IMR-90 (cell line): ENCODE data around the gene ISCU. TPM values are rescaled to one million over a fixed set of nuclear protein-coding genes. Genes with fewer than 3 reads are reported as not detected.
A peak's percentile ranks its signal among the peaks of the same experiment; 100 is the strongest.

Experiments used
- ATAC-seq: fragments of 200-7000 bp; cut with Tn5 transposase; 2 replicates; pipeline ENCODE4 v1.9.1; 2020; ENCODE audit warnings: low read depth, mild to moderate bottlenecking, moderate library complexity
- BruUV-seq: library from RNA; stranded (reverse); fragments of 400-500 nt; replicated peaks from 2 replicates; lab custom pipeline; 2021; lab: Mats Ljungman, UMichigan
- CTCF ChIA-PET: fragments of 300-600 bp; formaldehyde crosslinking; extraction: SDS; loops from one replicate; lab custom pipeline; 2021; ENCODE audit warnings: antibody characterized with exemption; lab: Yijun Ruan, JAX
- POLR2A ChIA-PET: fragments of 300-600 bp; sonication (Branson Sonifier 250); formaldehyde crosslinking; loops from one replicate; lab custom pipeline; 2022; ENCODE audit warnings: antibody characterized with exemption; ENCODE audit not compliant: unreplicated experiment; lab: Charles Lee
- DNase-seq: peaks from one replicate; pipeline ENCODE4 v3.0.0; 2013
- H2AFZ ChIP-seq: replicated peaks from 2 replicates; pipeline ENCODE3; 2013; ENCODE audit warnings: low read length, mild to moderate bottlenecking; ENCODE audit not compliant: poor library complexity
- H2AK5ac ChIP-seq: 2 replicates; pipeline ENCODE4 v1.6.1; 2013; ENCODE audit warnings: low read depth, low read length, inconsistent platforms
- H2AK9ac ChIP-seq: replicated peaks from 2 replicates; pipeline ENCODE3; 2013; ENCODE audit warnings: mild to moderate bottlenecking, low read depth, low read length, moderate library complexity; ENCODE audit not compliant: poor library complexity
- H2BK120ac ChIP-seq: 2 replicates; pipeline ENCODE4 v1.6.1; 2013; ENCODE audit warnings: low read depth, low read length, inconsistent platforms
- H2BK15ac ChIP-seq: 3 replicates; pipeline ENCODE4 v1.6.1; 2013; ENCODE audit warnings: low read depth, low read length, inconsistent platforms
- H2BK20ac ChIP-seq: 2 replicates; pipeline ENCODE4 v1.6.1; 2013; ENCODE audit warnings: low read depth, mild to moderate bottlenecking, inconsistent platforms, low read length, moderate library complexity
- H2BK5ac ChIP-seq: 2 replicates; pipeline ENCODE4 v1.6.1; 2013; ENCODE audit warnings: mild to moderate bottlenecking, low read depth, low read length, inconsistent platforms; ENCODE audit not compliant: poor library complexity, severe bottlenecking
- H3K14ac ChIP-seq: replicated peaks from 2 replicates; pipeline ENCODE4 v1.6.1; 2013; ENCODE audit warnings: low read depth, low read length, inconsistent platforms
- H3K18ac ChIP-seq: 2 replicates; pipeline ENCODE4 v1.6.1; 2013; ENCODE audit warnings: low read depth, low read length, control low read depth
- H3K23ac ChIP-seq: 2 replicates; pipeline ENCODE4 v1.6.1; 2013; ENCODE audit warnings: low read depth, low read length, inconsistent platforms
- H3K27ac ChIP-seq: 2 replicates; pipeline ENCODE4 v1.5.1; 2013; ENCODE audit warnings: mild to moderate bottlenecking, control low read depth, low read length; ENCODE audit not compliant: insufficient read depth
- H3K27me3 ChIP-seq: 2 replicates; pipeline ENCODE4 v1.6.1; 2013; ENCODE audit warnings: low read length; ENCODE audit not compliant: control insufficient read depth, insufficient read depth
- H3K36me3 ChIP-seq: 2 replicates; pipeline ENCODE4 v1.6.1; 2013; ENCODE audit warnings: low read length, mixed read lengths; ENCODE audit not compliant: control insufficient read depth, insufficient read depth
- H3K4ac ChIP-seq: 2 replicates; pipeline ENCODE4 v1.6.1; 2013; ENCODE audit warnings: low read depth, low read length, inconsistent platforms
- H3K4me1 ChIP-seq: 2 replicates; pipeline ENCODE4 v1.6.1; 2013; ENCODE audit warnings: low read length, mixed read lengths; ENCODE audit not compliant: control insufficient read depth, insufficient read depth
- H3K4me2 ChIP-seq: 2 replicates; pipeline ENCODE4 v1.6.1; 2013; ENCODE audit warnings: low read depth, mild to moderate bottlenecking, control low read depth, low read length, moderate library complexity
- H3K4me3 ChIP-seq: 2 replicates; pipeline ENCODE4 v1.5.1; 2013; ENCODE audit warnings: low read depth, mild to moderate bottlenecking, control low read depth, low read length, moderate library complexity; ENCODE audit not compliant: insufficient read depth
- H3K56ac ChIP-seq: 2 replicates; pipeline ENCODE4 v1.6.1; 2013; ENCODE audit warnings: low read length, inconsistent platforms; ENCODE audit not compliant: insufficient read depth; ENCODE audit errors: extremely low read depth
- H3K79me1 ChIP-seq, 2 experiments: 2 replicates each; pipeline ENCODE4 v1.6.1; 2013; ENCODE audit warnings: low read length in 2 of 2, inconsistent platforms in 1 of 2, low read depth in 1 of 2
- H3K9ac ChIP-seq: 2 replicates; pipeline ENCODE4 v1.6.1; 2013; ENCODE audit warnings: low read depth, low read length, control low read depth
- H3K9me1 ChIP-seq: 2 replicates; pipeline ENCODE4 v1.6.1; 2013; ENCODE audit warnings: low read length, inconsistent platforms; ENCODE audit not compliant: insufficient read depth
- H3K9me3 ChIP-seq: 2 replicates; pipeline ENCODE4 v1.6.1; 2013; ENCODE audit warnings: low read length; ENCODE audit not compliant: control insufficient read depth, insufficient read depth
- H4K20me1 ChIP-seq: 2 replicates; pipeline ENCODE4 v1.6.1; 2013; ENCODE audit warnings: low read length, inconsistent platforms; ENCODE audit not compliant: insufficient read depth
- H4K5ac ChIP-seq: 2 replicates; pipeline ENCODE4 v1.6.1; 2013; ENCODE audit warnings: mild to moderate bottlenecking, low read depth, low read length, control low read depth
- H4K8ac ChIP-seq, 2 experiments: 2 replicates each; pipeline ENCODE4 v1.6.1; 2013; ENCODE audit warnings: low read depth in 2 of 2, low read length in 2 of 2, control low read depth in 1 of 2, inconsistent platforms in 1 of 2
- H4K91ac ChIP-seq: 2 replicates; pipeline ENCODE4 v1.6.1; 2013; ENCODE audit warnings: low read depth, low read length, inconsistent platforms; ENCODE audit not compliant: insufficient read depth
- MAZ ChIP-seq: IDR thresholded peaks from 2 replicates; pipeline ENCODE4 v1.6.1; 2012; ENCODE audit warnings: low read depth, mild to moderate bottlenecking, low read length, improper control_type of control experiment, moderate library complexity, borderline replicate concordance
- MXI1 ChIP-seq: IDR thresholded peaks from 2 replicates; pipeline ENCODE4 v1.6.1; 2012; ENCODE audit warnings: low read depth, mild to moderate bottlenecking, low read length, moderate library complexity, borderline replicate concordance
- POLR2A ChIP-seq: IDR thresholded peaks from 2 replicates; pipeline ENCODE4 v1.6.1; 2012; ENCODE audit warnings: mild to moderate bottlenecking, low read depth, low read length
- WGBS, 2 experiments: methylation state at CpG; one replicate each; pipeline versions ENCODE4 v1.1.5 to v1.1.7; 2013; ENCODE audit warnings: missing lambda C conversion rate in 2 of 2; ENCODE audit not compliant: insufficient read length in 1 of 2; ENCODE audit errors: extremely low coverage in 2 of 2; 5-methylcytosine and 5-hydroxymethylcytosine counted together
- dilution Hi-C: fragments of 300-500 bp; cut with HindIII; formaldehyde crosslinking; loops from one replicate; pipeline ENCODE4 v1.14.3; 2018; ENCODE audit warnings: low sequenced_read_pairs; ENCODE audit not compliant: unreplicated experiment
- in situ Hi-C: fragments of 300-500 bp; cut with MboI; formaldehyde crosslinking; loops from 3 replicates; pipeline ENCODE4 v1.14.3; 2019; ENCODE audit warnings: low sequenced_read_pairs, inconsistent platforms, mixed read lengths
- intact Hi-C: fragments of 100-400 bp; cut with micrococcal nuclease; formaldehyde crosslinking; loops from 2 replicates; pipeline ENCODE4 v1.10.0; 2022
- polyA plus RNA-seq, 3 experiments: library from polyadenylated mRNA; depleted of rRNA; stranded (reverse); fragments of >200 nt; gene quantifications; 2 replicates each; pipeline ENCODE4 v1.2.3, GENCODE V29; 2012; ENCODE audit warnings: low replicate concordance in 1 of 3
- total RNA-seq: library from RNA; depleted of rRNA; stranded (reverse); fragments of >200 nt; gene quantifications from 2 replicates; pipeline ENCODE4 v1.2.3, GENCODE V29; 2012
- TF ChIP-seq, protein P1 (sequence below): fragments of 150-350 bp; IDR thresholded peaks from 2 replicates; pipeline ENCODE4 v1.6.1; 2017; ENCODE audit warnings: mild to moderate bottlenecking, antibody characterized with exemption, low read length, low read depth
- TF ChIP-seq, protein P2 (sequence below): fragments of 150-350 bp; IDR thresholded peaks from 2 replicates; pipeline ENCODE4 v1.6.1; 2016; ENCODE audit warnings: low read depth, mild to moderate bottlenecking, low read length, moderate library complexity, borderline replicate concordance

The ISCU gene
- total and polyA plus RNA-seq, 2 of the 4 experiments (the other 2 are of a cell fraction) = 52.7 to 87.2 TPM

DNA sequence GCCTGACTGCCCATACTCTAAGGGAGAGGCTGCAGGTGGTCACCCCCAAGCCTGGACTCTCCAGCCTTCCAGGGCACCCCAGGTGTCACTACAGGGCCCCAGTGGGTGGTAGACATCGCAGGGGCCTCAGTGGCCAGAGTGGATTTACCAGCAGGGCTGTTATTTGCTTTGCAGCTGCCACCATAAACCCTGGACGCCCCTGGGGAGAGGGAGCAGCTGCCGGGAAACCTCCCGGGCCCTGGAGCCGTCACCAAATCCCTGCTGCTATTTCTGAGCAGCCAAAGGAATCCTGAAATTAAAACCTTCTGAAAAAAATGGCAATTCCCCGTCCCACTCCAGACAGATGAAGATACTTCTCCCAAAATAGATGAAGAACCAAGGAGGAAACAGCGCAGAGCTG is 21.6 kb downstream of the ISCU start:
- intact Hi-C loops = no loop called here

More for the DNA sequence above, 21.6 kb downstream of the ISCU start:
- 60% methylated on average over 3 of the region's 7 CpGs; no CpG with 5 or more reads in 1 of the 2 experiments for WGBS, 2 experiments
- Histone ChIP-seq H3K4me1 (peaks cover 7% of the 10 kb centered on the region; the same call in 1 of the 2 replicates), H3K4me3 (no peak overlapping the region), H3K79me1 (no peaks in the 10 kb centered on the region), H3K27ac (no peak overlapping the region), H3K23ac (no peak overlapping the region), H3K4me2 (no peak overlapping the region), H2AFZ (no peak overlapping the region), H3K27me3 (peaks cover 2% of the 10 kb centered on the region), H3K36me3 (no peaks in the 10 kb centered on the region), H3K9me1 (no peaks in the 10 kb centered on the region; the same call in 1 of the 2 replicates), H3K56ac (no peak overlapping the region), H3K9ac (no peak overlapping the region), H2BK120ac (no peak overlapping the region), H3K18ac (no peak overlapping the region), H4K5ac (no peak overlapping the region), H2BK5ac (no peak overlapping the region), H3K9me3 (no peaks in the 10 kb centered on the region), H3K4ac (no peak overlapping the region), H3K14ac (no peak overlapping the region), H2AK9ac (no peak overlapping the region), H2AK5ac (no peak overlapping the region), H4K20me1 (no peaks in the 10 kb centered on the region), H2BK20ac (no peak overlapping the region), H4K91ac (no peak overlapping the region), H4K8ac (no peak overlapping the region), H2BK15ac (no peak overlapping the region)
- no TSS peak for BruUV-seq
- ChIA-PET CTCF (no interaction called here), POLR2A (no interaction called here)
- in situ Hi-C loops = no loop called here
- dilution Hi-C loops = no loop called here
- DNase-seq (no peak), ATAC-seq (peak; percentile 13; the same call in 1 of the 2 replicates)
- TF ChIP-seq, protein P1, sequence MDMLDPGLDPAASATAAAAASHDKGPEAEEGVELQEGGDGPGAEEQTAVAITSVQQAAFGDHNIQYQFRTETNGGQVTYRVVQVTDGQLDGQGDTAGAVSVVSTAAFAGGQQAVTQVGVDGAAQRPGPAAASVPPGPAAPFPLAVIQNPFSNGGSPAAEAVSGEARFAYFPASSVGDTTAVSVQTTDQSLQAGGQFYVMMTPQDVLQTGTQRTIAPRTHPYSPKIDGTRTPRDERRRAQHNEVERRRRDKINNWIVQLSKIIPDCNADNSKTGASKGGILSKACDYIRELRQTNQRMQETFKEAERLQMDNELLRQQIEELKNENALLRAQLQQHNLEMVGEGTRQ = no peak
- no peak for TF ChIP-seq POLR2A
- no peak for TF ChIP-seq MXI1
- TF ChIP-seq MAZ = no peak
- TF ChIP-seq, protein P2, sequence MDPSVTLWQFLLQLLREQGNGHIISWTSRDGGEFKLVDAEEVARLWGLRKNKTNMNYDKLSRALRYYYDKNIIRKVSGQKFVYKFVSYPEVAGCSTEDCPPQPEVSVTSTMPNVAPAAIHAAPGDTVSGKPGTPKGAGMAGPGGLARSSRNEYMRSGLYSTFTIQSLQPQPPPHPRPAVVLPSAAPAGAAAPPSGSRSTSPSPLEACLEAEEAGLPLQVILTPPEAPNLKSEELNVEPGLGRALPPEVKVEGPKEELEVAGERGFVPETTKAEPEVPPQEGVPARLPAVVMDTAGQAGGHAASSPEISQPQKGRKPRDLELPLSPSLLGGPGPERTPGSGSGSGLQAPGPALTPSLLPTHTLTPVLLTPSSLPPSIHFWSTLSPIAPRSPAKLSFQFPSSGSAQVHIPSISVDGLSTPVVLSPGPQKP = no peak
